Heart left ventricle (tissue), 16 donors: ENCODE results near the gene HSD11B2. TPM values are rescaled to one million over a fixed set of nuclear protein-coding genes. Genes with fewer than 3 reads are reported as not detected.
A peak's percentile ranks its signal among the peaks of the same experiment; 100 is the strongest.

Experiments used
- ATAC-seq, 4 donors: fragments of 200-7000 bp; cut with Tn5 transposase; one replicate each; pipeline ENCODE4 v1.9.1; 2020 to 2022; ENCODE audit warnings: moderate library complexity in 4 of 4, mild to moderate bottlenecking in 3 of 4, moderate number of reproducible peaks in 1 of 4
- DNase-seq, 5 donors: peaks; one replicate each; pipeline ENCODE4 v3.0.0-alpha.2; 2020
- H3K27ac ChIP-seq, 12 donors: fragments of 200-600 bp; sonication (generic) in 4 of 12; one replicate each; pipeline versions ENCODE4 v1.5.0 to v1.8.0; 2016 to 2022; ENCODE audit warnings: mild to moderate bottlenecking in 2 of 12
- H3K27me3 ChIP-seq, 9 donors: fragments of 200-600 bp; sonication (generic) in 2 of 9; one replicate each; pipeline versions ENCODE4 v1.5.1 to v1.8.0; 2016 to 2022; ENCODE audit warnings: mild to moderate bottlenecking in 3 of 9
- H3K36me3 ChIP-seq, 9 donors: fragments of 200-600 bp; sonication (generic) in 2 of 9; one replicate each; pipeline versions ENCODE4 v1.5.0 to v1.8.0; 2018 to 2022; ENCODE audit warnings: mild to moderate bottlenecking in 2 of 9
- H3K4me1 ChIP-seq, 12 donors: fragments of 200-600 bp; sonication (generic) in 4 of 12; one replicate each; pipeline versions ENCODE4 v1.5.0 to v1.8.0; 2016 to 2022; ENCODE audit warnings: mild to moderate bottlenecking in 3 of 12
- H3K4me3 ChIP-seq, 12 donors: fragments of 200-600 bp; sonication (generic) in 4 of 12; one replicate each; pipeline versions ENCODE4 v1.5.0 to v1.8.0; 2017 to 2022; ENCODE audit warnings: mild to moderate bottlenecking in 9 of 12, moderate library complexity in 4 of 12
- H3K9me3 ChIP-seq, 12 donors: fragments of 200-600 bp; sonication (generic) in 4 of 12; one replicate each; pipeline versions ENCODE4 v1.5.0 to v1.8.0; 2016 to 2022; ENCODE audit warnings: mild to moderate bottlenecking in 1 of 12
- CTCF ChIP-seq, 12 donors: fragments of 200-600 bp; sonication (generic) in 4 of 12; IDR thresholded peaks; one replicate each; pipeline versions ENCODE4 v1.5.0 to v1.8.0; 2018 to 2022; ENCODE audit warnings: antibody characterized with exemption in 12 of 12, mild to moderate bottlenecking in 5 of 12
- POLR2A ChIP-seq, 2 donors: fragments of 450-650 bp; IDR thresholded peaks; one replicate each; pipeline ENCODE4 v1.6.1; 2017; ENCODE audit warnings: antibody characterized with exemption in 2 of 2, mild to moderate bottlenecking in 2 of 2, moderate library complexity in 2 of 2
- WGBS, 4 donors: extraction: QIAGEN DNeasy Blood & Tissue Kit in 2 of 4; methylation state at CpG; one replicate each; pipeline versions ENCODE4 v1.1.5 to v1.1.7; 2013 to 2018; 5-methylcytosine and 5-hydroxymethylcytosine counted together
- intact Hi-C, 10 donors: fragments of 100-400 bp; cut with DNase I; formaldehyde crosslinking; loops; one replicate each; pipeline versions ENCODE4 v1.11.1 to v1.14.2; 2022
- polyA plus RNA-seq, 2 donors: library from polyadenylated mRNA; stranded (reverse); fragments of 200-250 nt; gene quantifications; one replicate each; pipeline ENCODE4 v1.2.3, GENCODE V29; 2013
- total RNA-seq, 9 donors: library from RNA; depleted of rRNA in 2 of 9; stranded (reverse); fragments of >200 nt in 2 of 9; fragmentation: NEBNext Ultra II Directional in 3 of 9; extraction: Animal tissue kit (Norgen Biotek cat#: 25700) in 3 of 9; gene quantifications; one replicate each; pipeline versions ENCODE4 v1.1.0 to v1.2.4, GENCODE V29; 2016 to 2023
- donor health status: ischemic (EF 13 %, LVEDD 7.1; RV severe dilation, severe dysfunction).
- donor health status: healthy with polysubstance abuse.
- donor health status: DM: no; HTN: yes; CAD: no.
- donor health status: DM: no; HTN: no; CAD: no.
- donor health status: ischemic (EF 25% LVEDD 6.9; RV normal size, moderate dysfunction).
- donor health status: ischemic (EF 25% LVEDD 5.7; RV mildly dilated, moderate dysfunction).
- donor health status: healthy.
- donor health status: DM: yes; HTN: yes; CAD: no.
- donor health status: ischemic (EF 35%, LVEDD 5.7; RV mildly dilated, moderate dysfunction).
- donor health status: nonischemic (EF 11% LVEDD 7.7; RV severe dilation, severe dysfunction).
- donor health status: DM: yes; HTN: yes; CAD: no.
- donor health status: PGD.
- donor health status: ischemic (EF 29% LVEDD 5.4; RV normal size, mild dysfunction).
- donor health status: nonischemic (EF 23%, LVEDD 6.1; RV moderate dilation, normal function).

The HSD11B2 gene
- total and polyA plus RNA-seq, 11 donors, result 0.15 to 1.00 (median 0.39) TPM; not detected in 1

DNA sequence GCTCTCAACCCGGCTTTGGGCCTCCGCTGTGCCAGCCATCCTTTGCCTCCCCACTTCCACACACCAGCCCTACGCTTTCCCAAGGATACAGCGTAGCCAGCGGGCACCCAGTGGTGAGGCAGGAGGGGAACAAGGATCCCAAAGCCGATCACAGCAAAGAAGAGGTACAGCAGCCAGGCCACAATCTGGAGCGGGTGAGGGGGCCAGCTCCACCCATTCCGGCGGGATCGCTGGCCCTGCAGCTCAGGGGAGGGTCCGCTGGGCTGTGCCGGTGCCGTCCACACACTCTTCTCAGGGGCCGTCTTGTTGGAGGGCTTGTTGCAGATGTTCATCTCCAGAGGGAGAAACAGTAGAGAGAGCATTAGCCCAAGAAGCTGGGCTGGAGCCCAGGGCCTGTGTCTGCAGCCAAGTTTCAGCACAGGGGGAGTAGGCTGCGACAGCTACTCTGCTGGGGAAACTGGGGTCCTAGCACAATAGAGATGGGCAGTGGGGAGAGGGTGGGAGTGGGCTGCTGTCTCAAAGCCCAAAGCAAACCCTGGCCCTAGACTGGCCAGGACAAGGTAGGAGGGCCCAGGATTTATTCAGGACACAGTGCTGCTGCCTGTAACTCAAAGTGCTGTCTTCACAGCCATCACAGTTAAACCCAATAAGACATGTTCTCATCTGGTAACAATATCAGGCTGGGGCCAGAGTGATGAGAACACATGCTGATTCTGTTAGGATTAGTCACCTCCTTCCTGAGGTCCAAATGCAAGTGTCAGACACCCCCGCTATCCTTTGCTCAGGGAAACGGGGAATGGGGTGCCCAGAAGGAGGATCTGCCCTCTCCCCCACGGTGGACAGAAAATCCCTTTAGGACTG is 24.6 kb upstream of the HSD11B2 start:
- intact Hi-C loops, result no loop called here
- peak in 2 of 5 donors; percentile 45 to 69 for DNase-seq
- peak; percentile 16 to 85 (median 74) for ATAC-seq
- Histone ChIP-seq H3K27me3 (no peaks in the 10 kb centered on the region), H3K4me3 (peak overlapping the region in 2 of 12 donors; percentile 1 to 3), H3K4me1 (peaks cover 0 to 33% (median 18%) of the 10 kb centered on the region in 12 donors), H3K36me3 (no peaks in the 10 kb centered on the region), H3K27ac (peak overlapping the region; percentile 10 to 87 (median 72)), H3K9me3 (no peaks in the 10 kb centered on the region)
- TF ChIP-seq CTCF (IDR thresholded peaks at IDR 0.05) (no peak), POLR2A (IDR thresholded peaks at IDR 0.05) (no peak)
- 39 to 65% (median 54%) methylated on average over 16 to 18 of the region's 18 CpGs for WGBS, 4 donors

GRCh38 chr16:67407176-67407787 is 23.6 kb upstream of the HSD11B2 start:
- H3K9me3 ChIP-seq, result no peaks in the 10 kb centered on the region
- WGBS, 4 donors, result 76 to 98% (median 89%) methylated on average over 3 to 7 of the region's 7 CpGs
- H3K27me3 ChIP-seq, result no peaks in the 10 kb centered on the region
- intact Hi-C loops, result no loop called here
- peak overlapping the region in 10 of 12 donors; percentile 48 to 87 (median 74) for H3K27ac ChIP-seq
- H3K4me1 ChIP-seq, result peaks cover 0 to 33% (median 18%) of the 10 kb centered on the region in 12 donors
- ATAC-seq (no peak), DNase-seq (no peak)
- H3K4me3 ChIP-seq, result no peak overlapping the region
- TF ChIP-seq CTCF (IDR thresholded peaks at IDR 0.05), result no peak
- H3K36me3 ChIP-seq, result no peaks in the 10 kb centered on the region

DNA sequence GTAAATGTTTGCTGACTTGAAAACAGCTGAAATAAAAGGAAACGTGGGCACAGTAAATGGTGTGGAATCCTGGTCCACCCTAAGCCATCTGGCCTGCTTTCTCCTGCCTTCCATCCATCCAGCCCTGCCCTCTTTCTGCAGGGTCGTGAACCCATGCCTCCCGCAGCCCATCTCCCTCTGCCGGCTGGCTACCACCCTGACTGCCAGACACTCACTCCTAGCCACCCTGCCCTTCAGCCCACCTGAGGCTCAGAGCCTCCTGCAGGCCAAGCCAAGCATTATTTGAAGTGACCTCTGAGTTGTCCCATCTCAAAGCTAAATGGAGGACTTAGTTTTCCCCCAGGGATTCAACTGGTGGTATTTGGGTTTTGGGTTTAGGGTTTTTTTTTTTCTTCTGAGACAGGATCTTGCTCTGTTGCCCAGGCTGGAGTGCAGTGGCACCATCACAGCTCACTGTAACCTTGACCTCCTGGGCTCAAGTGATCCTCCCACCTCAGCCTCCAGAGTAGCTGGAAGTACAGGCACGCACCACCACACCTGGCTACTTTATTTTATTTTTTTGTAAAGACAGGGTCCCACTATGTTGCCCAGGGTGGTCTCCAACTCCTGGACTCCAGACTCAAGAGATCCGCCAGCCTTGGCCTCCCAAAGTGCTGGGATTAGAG is 23.0 kb upstream of the HSD11B2 start:
- Histone ChIP-seq H3K4me1 (peaks cover 0 to 33% (median 18%) of the 10 kb centered on the region in 12 donors), H3K9me3 (no peaks in the 10 kb centered on the region), H3K27ac (peak overlapping the region in 1 of 12 donors; percentile 75), H3K36me3 (no peaks in the 10 kb centered on the region), H3K4me3 (no peak overlapping the region), H3K27me3 (no peaks in the 10 kb centered on the region)
- no peak for ATAC-seq
- TF ChIP-seq CTCF (IDR thresholded peaks at IDR 0.05) (no peak), POLR2A (IDR thresholded peaks at IDR 0.05) (no peak)
- WGBS, 4 donors, result 86 to 91% (median 90%) methylated on average over 6 of the region's 6 CpGs
- no peak for DNase-seq
- intact Hi-C loops, result no loop called here

DNA sequence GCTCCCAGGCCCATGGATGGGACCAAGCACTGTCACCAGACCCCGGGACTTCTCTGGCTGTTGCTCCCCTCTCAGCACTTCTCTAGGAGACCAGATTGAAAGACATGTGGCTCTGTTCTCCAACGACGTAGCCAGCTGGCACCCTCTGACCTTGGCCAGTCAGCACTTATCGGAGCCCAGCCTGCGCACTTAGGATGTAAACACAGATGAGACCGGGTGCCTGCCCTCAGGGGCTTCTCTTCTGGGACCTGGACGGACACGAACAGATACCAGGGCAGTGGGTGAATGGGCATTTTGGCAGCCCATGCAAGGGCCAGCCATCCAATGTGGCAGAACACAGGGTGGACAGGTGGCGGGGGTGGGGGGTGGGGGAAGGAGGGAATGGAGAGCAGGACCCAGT is 21.3 kb upstream of the HSD11B2 start:
- intact Hi-C loops, result no loop called here
- ATAC-seq (no peak), DNase-seq (no peak)
- 83 to 91% (median 88%) methylated on average over 3 to 9 of the region's 9 CpGs for WGBS, 4 donors
- no peaks in the 10 kb centered on the region for H3K36me3 ChIP-seq
- peaks cover 0 to 36% (median 18%) of the 10 kb centered on the region in 12 donors for H3K4me1 ChIP-seq
- H3K27ac ChIP-seq, result no peak overlapping the region
- no peak overlapping the region for H3K4me3 ChIP-seq
- H3K27me3 ChIP-seq, result no peaks in the 10 kb centered on the region
- TF ChIP-seq POLR2A (IDR thresholded peaks at IDR 0.05), result no peak
- no peak for TF ChIP-seq CTCF (IDR thresholded peaks at IDR 0.05)
- H3K9me3 ChIP-seq, result no peaks in the 10 kb centered on the region
